IMR-90 (cell line): Measurements from ENCODE around the gene KIF5C. TPM values are rescaled to one million over a fixed set of nuclear protein-coding genes. Genes with fewer than 3 reads are reported as not detected.

Experiments
- ATAC-seq: fragments of 200-7000 bp; cut with Tn5 transposase; 2 replicates; pipeline ENCODE4 v1.9.1; 2020; ENCODE audit warnings: low read depth, mild to moderate bottlenecking, moderate library complexity
- BruUV-seq: library from RNA; stranded (reverse); fragments of 400-500 nt; replicated peaks from 2 replicates; lab custom pipeline; 2021; lab: Mats Ljungman, UMichigan
- CTCF ChIA-PET: fragments of 300-600 bp; formaldehyde crosslinking; extraction: SDS; loops from one replicate; lab custom pipeline; 2021; ENCODE audit warnings: antibody characterized with exemption; lab: Yijun Ruan, JAX
- POLR2A ChIA-PET: fragments of 300-600 bp; sonication (Branson Sonifier 250); formaldehyde crosslinking; loops from one replicate; lab custom pipeline; 2022; ENCODE audit warnings: antibody characterized with exemption; ENCODE audit not compliant: unreplicated experiment; lab: Charles Lee
- DNase-seq: peaks from one replicate; pipeline ENCODE4 v3.0.0; 2013
- H2AFZ ChIP-seq: replicated peaks from 2 replicates; pipeline ENCODE3; 2013; ENCODE audit warnings: low read length, mild to moderate bottlenecking; ENCODE audit not compliant: poor library complexity
- H2AK5ac ChIP-seq: 2 replicates; pipeline ENCODE4 v1.6.1; 2013; ENCODE audit warnings: low read depth, low read length, inconsistent platforms
- H2AK9ac ChIP-seq: replicated peaks from 2 replicates; pipeline ENCODE3; 2013; ENCODE audit warnings: mild to moderate bottlenecking, low read depth, low read length, moderate library complexity; ENCODE audit not compliant: poor library complexity
- H2BK120ac ChIP-seq: 2 replicates; pipeline ENCODE4 v1.6.1; 2013; ENCODE audit warnings: low read depth, low read length, inconsistent platforms
- H2BK15ac ChIP-seq: 3 replicates; pipeline ENCODE4 v1.6.1; 2013; ENCODE audit warnings: low read depth, low read length, inconsistent platforms
- H2BK20ac ChIP-seq: 2 replicates; pipeline ENCODE4 v1.6.1; 2013; ENCODE audit warnings: low read depth, mild to moderate bottlenecking, inconsistent platforms, low read length, moderate library complexity
- H2BK5ac ChIP-seq: 2 replicates; pipeline ENCODE4 v1.6.1; 2013; ENCODE audit warnings: mild to moderate bottlenecking, low read depth, low read length, inconsistent platforms; ENCODE audit not compliant: poor library complexity, severe bottlenecking
- H3K14ac ChIP-seq: replicated peaks from 2 replicates; pipeline ENCODE4 v1.6.1; 2013; ENCODE audit warnings: low read depth, low read length, inconsistent platforms
- H3K18ac ChIP-seq: 2 replicates; pipeline ENCODE4 v1.6.1; 2013; ENCODE audit warnings: low read depth, low read length, control low read depth
- H3K23ac ChIP-seq: 2 replicates; pipeline ENCODE4 v1.6.1; 2013; ENCODE audit warnings: low read depth, low read length, inconsistent platforms
- H3K27ac ChIP-seq: 2 replicates; pipeline ENCODE4 v1.5.1; 2013; ENCODE audit warnings: mild to moderate bottlenecking, control low read depth, low read length; ENCODE audit not compliant: insufficient read depth
- H3K27me3 ChIP-seq: 2 replicates; pipeline ENCODE4 v1.6.1; 2013; ENCODE audit warnings: low read length; ENCODE audit not compliant: control insufficient read depth, insufficient read depth
- H3K36me3 ChIP-seq: 2 replicates; pipeline ENCODE4 v1.6.1; 2013; ENCODE audit warnings: low read length, mixed read lengths; ENCODE audit not compliant: control insufficient read depth, insufficient read depth
- H3K4ac ChIP-seq: 2 replicates; pipeline ENCODE4 v1.6.1; 2013; ENCODE audit warnings: low read depth, low read length, inconsistent platforms
- H3K4me1 ChIP-seq: 2 replicates; pipeline ENCODE4 v1.6.1; 2013; ENCODE audit warnings: low read length, mixed read lengths; ENCODE audit not compliant: control insufficient read depth, insufficient read depth
- H3K4me2 ChIP-seq: 2 replicates; pipeline ENCODE4 v1.6.1; 2013; ENCODE audit warnings: low read depth, mild to moderate bottlenecking, control low read depth, low read length, moderate library complexity
- H3K4me3 ChIP-seq: 2 replicates; pipeline ENCODE4 v1.5.1; 2013; ENCODE audit warnings: low read depth, mild to moderate bottlenecking, control low read depth, low read length, moderate library complexity; ENCODE audit not compliant: insufficient read depth
- H3K56ac ChIP-seq: 2 replicates; pipeline ENCODE4 v1.6.1; 2013; ENCODE audit warnings: low read length, inconsistent platforms; ENCODE audit not compliant: insufficient read depth; ENCODE audit errors: extremely low read depth
- H3K79me1 ChIP-seq, 2 experiments: 2 replicates each; pipeline ENCODE4 v1.6.1; 2013; ENCODE audit warnings: low read length in 2 of 2, inconsistent platforms in 1 of 2, low read depth in 1 of 2
- H3K9ac ChIP-seq: 2 replicates; pipeline ENCODE4 v1.6.1; 2013; ENCODE audit warnings: low read depth, low read length, control low read depth
- H3K9me1 ChIP-seq: 2 replicates; pipeline ENCODE4 v1.6.1; 2013; ENCODE audit warnings: low read length, inconsistent platforms; ENCODE audit not compliant: insufficient read depth
- H3K9me3 ChIP-seq: 2 replicates; pipeline ENCODE4 v1.6.1; 2013; ENCODE audit warnings: low read length; ENCODE audit not compliant: control insufficient read depth, insufficient read depth
- H4K20me1 ChIP-seq: 2 replicates; pipeline ENCODE4 v1.6.1; 2013; ENCODE audit warnings: low read length, inconsistent platforms; ENCODE audit not compliant: insufficient read depth
- H4K5ac ChIP-seq: 2 replicates; pipeline ENCODE4 v1.6.1; 2013; ENCODE audit warnings: mild to moderate bottlenecking, low read depth, low read length, control low read depth
- H4K8ac ChIP-seq, 2 experiments: 2 replicates each; pipeline ENCODE4 v1.6.1; 2013; ENCODE audit warnings: low read depth in 2 of 2, low read length in 2 of 2, control low read depth in 1 of 2, inconsistent platforms in 1 of 2
- H4K91ac ChIP-seq: 2 replicates; pipeline ENCODE4 v1.6.1; 2013; ENCODE audit warnings: low read depth, low read length, inconsistent platforms; ENCODE audit not compliant: insufficient read depth
- BHLHE40 ChIP-seq: fragments of 150-350 bp; IDR thresholded peaks from 2 replicates; pipeline ENCODE4 v1.6.1; 2016; ENCODE audit warnings: mild to moderate bottlenecking, low read depth, low read length
- CHD1 ChIP-seq: IDR thresholded peaks from 2 replicates; pipeline ENCODE4 v1.6.1; 2012; ENCODE audit warnings: low read depth, low read length, improper control_type of control experiment
- ELK1 ChIP-seq: fragments of 150-350 bp; IDR thresholded peaks from 2 replicates; pipeline ENCODE4 v1.6.1; 2016; ENCODE audit warnings: low read depth, mild to moderate bottlenecking, low read length, moderate library complexity, borderline replicate concordance
- FOS ChIP-seq: fragments of 150-350 bp; IDR thresholded peaks from 2 replicates; pipeline ENCODE4 v1.6.1; 2016; ENCODE audit warnings: low read depth, low read length
- MAFK ChIP-seq: IDR thresholded peaks from 2 replicates; pipeline ENCODE4 v1.6.1; 2012; ENCODE audit warnings: low read depth, low read length, improper control_type of control experiment
- MXI1 ChIP-seq: IDR thresholded peaks from 2 replicates; pipeline ENCODE4 v1.6.1; 2012; ENCODE audit warnings: low read depth, mild to moderate bottlenecking, low read length, moderate library complexity, borderline replicate concordance
- RAD21 ChIP-seq: IDR thresholded peaks from 2 replicates; pipeline ENCODE4 v1.6.1; 2012; ENCODE audit warnings: low read length, improper control_type of control experiment
- WGBS, 2 experiments: methylation state at CpG; one replicate each; pipeline versions ENCODE4 v1.1.5 to v1.1.7; 2013; ENCODE audit warnings: missing lambda C conversion rate in 2 of 2; ENCODE audit not compliant: insufficient read length in 1 of 2; ENCODE audit errors: extremely low coverage in 2 of 2; 5-methylcytosine and 5-hydroxymethylcytosine counted together
- dilution Hi-C: fragments of 300-500 bp; cut with HindIII; formaldehyde crosslinking; loops from one replicate; pipeline ENCODE4 v1.14.3; 2018; ENCODE audit warnings: low sequenced_read_pairs; ENCODE audit not compliant: unreplicated experiment
- in situ Hi-C: fragments of 300-500 bp; cut with MboI; formaldehyde crosslinking; loops from 3 replicates; pipeline ENCODE4 v1.14.3; 2019; ENCODE audit warnings: low sequenced_read_pairs, inconsistent platforms, mixed read lengths
- intact Hi-C: fragments of 100-400 bp; cut with micrococcal nuclease; formaldehyde crosslinking; loops from 2 replicates; pipeline ENCODE4 v1.10.0; 2022
- polyA plus RNA-seq, 3 experiments: library from polyadenylated mRNA; depleted of rRNA; stranded (reverse); fragments of >200 nt; gene quantifications; 2 replicates each; pipeline ENCODE4 v1.2.3, GENCODE V29; 2012; ENCODE audit warnings: low replicate concordance in 1 of 3
- total RNA-seq: library from RNA; depleted of rRNA; stranded (reverse); fragments of >200 nt; gene quantifications from 2 replicates; pipeline ENCODE4 v1.2.3, GENCODE V29; 2012

KIF5C gene
- total and polyA plus RNA-seq, 2 of the 4 experiments (the other 2 are of a cell fraction): 0.10 to 0.18 TPM

GRCh38 chr2:149061133-149061745, 186.2 kb downstream of the KIF5C start:
- Histone ChIP-seq H3K14ac (no peak overlapping the region), H3K4ac (0 out of 2 replicates have a peak overlapping the region, but pooled peaks have one; percentile 36), H3K9me1 (peaks cover 4% of the 10 kb centered on the region; the same call in 1 of the 2 replicates), H3K4me1 (peaks cover 4% of the 10 kb centered on the region), H3K23ac (no peak overlapping the region), H3K9ac (no peak overlapping the region), H4K20me1 (no peaks in the 10 kb centered on the region), H3K27ac (no peak overlapping the region), H3K18ac (no peak overlapping the region; the same call in 1 of the 2 replicates), H2AFZ (peak overlapping the region; percentile 47), H2AK9ac (no peak overlapping the region), H3K79me1 (no peaks in the 10 kb centered on the region), H2AK5ac (no peak overlapping the region), H2BK15ac (no peak overlapping the region), H4K91ac (no peak overlapping the region; the same call in 1 of the 2 replicates), H3K4me3 (no peak overlapping the region), H2BK20ac (peak overlapping the region; percentile 75), H3K56ac (no peak overlapping the region), H3K27me3 (no peaks in the 10 kb centered on the region), H2BK120ac (peak overlapping the region; percentile 42; the same call in 1 of the 2 replicates), H2BK5ac (no peak overlapping the region), H3K4me2 (no peak overlapping the region; the same call in 1 of the 2 replicates), H4K5ac (no peak overlapping the region), H4K8ac (no peak overlapping the region), H3K36me3 (no peaks in the 10 kb centered on the region), H3K9me3 (no peaks in the 10 kb centered on the region)
- WGBS, 2 experiments: no CpG with 5 or more reads among the region's 2 CpGs
- intact Hi-C loops (loop anchor here (5.0 kb wide), 1 partner anchor 829 kb away; no protein-coding TSS in a partner anchor), in situ Hi-C loops (no loop called here), dilution Hi-C loops (no loop called here)
- peak; percentile 59 for ATAC-seq
- no peak for TF ChIP-seq BHLHE40
- TF ChIP-seq MAFK: no peak
- no peak for TF ChIP-seq ELK1
- TF ChIP-seq CHD1: no peak
- no peak for TF ChIP-seq MXI1
- no peak for TF ChIP-seq FOS
- no peak for TF ChIP-seq RAD21
- no TSS peak for BruUV-seq
- CTCF ChIA-PET: interaction anchor here (0.6 kb wide), 2 partner anchors 17 to 218 kb away, joined by 3 to 5 read pairs; no protein-coding TSS in a partner anchor
- DNase-seq: no peak
- POLR2A ChIA-PET: no interaction called here
